ENCODE results near the gene PDP2. TPM values are rescaled to one million over a fixed set of nuclear protein-coding genes. Genes with fewer than 3 reads are reported as not detected.

The PDP2 gene
- total and polyA plus RNA-seq, 9 of the 15 experiments (the other 6 are each of a cell fraction or from before 2014, with no cell fraction given), result 2.5 to 24.3 (median 7.2) TPM

- H3K4me3 ChIP-seq, result no peak overlapping the region
- POLR2A ChIA-PET, result interaction anchor here (1.0 kb wide), 1 partner anchor 16 kb away, joined by 3 read pairs; the partner anchor contains the start of gene NAE1
- no peak overlapping the region for H2AFZ ChIP-seq (ENCODE audit: low read depth, low read length)
- BruUV-seq (replicated peaks), result no TSS peak
- no peaks in the 10 kb centered on the region for H3K9me1 ChIP-seq (ENCODE audit: control insufficient read depth, insufficient read depth, low read length)
- H3K9me3 ChIP-seq (replicated peaks; ENCODE audit: control insufficient read depth, insufficient read depth, low read depth, low read length), result no peaks in the 10 kb centered on the region
- no peaks in the 10 kb centered on the region for H3K36me3 ChIP-seq (ENCODE audit: control insufficient read depth, insufficient read depth, low read length)
- ATAC-seq, result no peak
- in situ Hi-C loops (cut with MboI), result no loop called here
- CTCF ChIA-PET (ENCODE audit: low intra/inter-chr PET ratio), result interaction anchor here (0.7 kb wide), 1 partner anchor 14 kb away, joined by 3 read pairs; no protein-coding TSS in a partner anchor
- FAIRE-seq, result no peak
- H3K79me2 ChIP-seq (ENCODE audit: control insufficient read depth, insufficient read depth, low read length), result no peaks in the 10 kb centered on the region
- no peak for DNase-seq (ENCODE audit: extremely low read depth in 1 of 4, low spot score in 3 of 4)
- no peak overlapping the region for H3K4me2 ChIP-seq (ENCODE audit: insufficient read depth, low read length)
- TF ChIP-seq RBM25 (IDR thresholded peaks at IDR 0.05; ENCODE audit: low read depth, low read length, severe bottlenecking) (peak; percentile 49), ZNF668 (CRISPR knock-in tag; IDR thresholded peaks at IDR 0.05) (no peak), KDM1A (IDR thresholded peaks at IDR 0.05) (peak in 1 of 2 experiments; percentile 9; a peak in 1 of 4 replicates)
- intact Hi-C loops (cut with micrococcal nuclease), result no loop called here
- peaks cover 12 to 22% of the 10 kb centered on the region in 2 experiments; a peak in 3 of 5 replicates for H3K4me1 ChIP-seq (replicated peaks in 1 of 2; ENCODE audit: control insufficient read depth in 2 of 2, insufficient read depth in 2 of 2, low read length in 2 of 2)
- H4K20me1 ChIP-seq (replicated peaks; ENCODE audit: control insufficient read depth, insufficient read depth, low read length), result 0 out of 2 replicates have a peak, but pooled peaks cover 4% of the 10 kb centered on the region
- 55% methylated on average over 1 of the region's 1 CpG for WGBS (ENCODE audit: insufficient coverage, low coverage, missing lambda C conversion rate)
- peaks cover 18 to 20% of the 10 kb centered on the region in 2 experiments; a peak in 4 of 5 replicates for H3K27me3 ChIP-seq (ENCODE audit: control insufficient read depth in 2 of 2, insufficient read depth in 2 of 2, low read length in 2 of 2)
- no peak overlapping the region for H3K9ac ChIP-seq (ENCODE audit: insufficient read depth in 1 of 2, low read depth in 2 of 2, low read length in 2 of 2)
- no peak overlapping the region for H3K27ac ChIP-seq (ENCODE audit: extremely low read depth, low read depth, low read length)
Measured at GRCh38 chr16:66846266-66846665, 34.0 kb upstream of the PDP2 start.

GRCh38 chr16:66846831-66847230 lies 33.5 kb upstream of the PDP2 start:
- H3K9me1 ChIP-seq (ENCODE audit: control insufficient read depth, insufficient read depth, low read length), result no peaks in the 10 kb centered on the region
- H3K27me3 ChIP-seq (ENCODE audit: control insufficient read depth in 2 of 2, insufficient read depth in 2 of 2, low read length in 2 of 2), result peaks cover 18 to 20% of the 10 kb centered on the region in 2 experiments; a peak in 4 of 5 replicates
- H3K9me3 ChIP-seq (replicated peaks; ENCODE audit: control insufficient read depth, insufficient read depth, low read depth, low read length), result no peaks in the 10 kb centered on the region
- H4K20me1 ChIP-seq (replicated peaks; ENCODE audit: control insufficient read depth, insufficient read depth, low read length), result 0 out of 2 replicates have a peak, but pooled peaks cover 4% of the 10 kb centered on the region
- no peak overlapping the region for H3K4me3 ChIP-seq
- H3K36me3 ChIP-seq (ENCODE audit: control insufficient read depth, insufficient read depth, low read length), result no peaks in the 10 kb centered on the region
- no peak overlapping the region for H3K27ac ChIP-seq (ENCODE audit: extremely low read depth, low read depth, low read length)
- BruUV-seq (replicated peaks), result no TSS peak
- H3K9ac ChIP-seq (ENCODE audit: insufficient read depth in 1 of 2, low read depth in 2 of 2, low read length in 2 of 2), result no peak overlapping the region
- 34% methylated on average over 6 of the region's 6 CpGs for WGBS (ENCODE audit: insufficient coverage, low coverage, missing lambda C conversion rate)
- intact Hi-C loops (cut with micrococcal nuclease) (no loop called here), in situ Hi-C loops (cut with MboI) (no loop called here)
- FAIRE-seq (no peak), ATAC-seq (no peak), DNase-seq (ENCODE audit: extremely low read depth in 1 of 4, low spot score in 3 of 4) (peak in 1 of 4 experiments; percentile 4)
- no peak overlapping the region for H3K4me2 ChIP-seq (ENCODE audit: insufficient read depth, low read length)
- ChIA-PET CTCF (ENCODE audit: low intra/inter-chr PET ratio) (interaction anchor here (0.7 kb wide), 1 partner anchor 14 kb away, joined by 3 read pairs; no protein-coding TSS in a partner anchor), POLR2A (interaction anchor here (0.7 to 1.0 kb wide), 3 partner anchors 9 to 17 kb away, joined by 3 read pairs; partner anchors contain the start of gene NAE1)
- no peaks in the 10 kb centered on the region for H3K79me2 ChIP-seq (ENCODE audit: control insufficient read depth, insufficient read depth, low read length)
- H2AFZ ChIP-seq (ENCODE audit: low read depth, low read length), result no peak overlapping the region
- peaks cover 12 to 22% of the 10 kb centered on the region in 2 experiments; a peak in 3 of 5 replicates for H3K4me1 ChIP-seq (replicated peaks in 1 of 2; ENCODE audit: control insufficient read depth in 2 of 2, insufficient read depth in 2 of 2, low read length in 2 of 2)
- TF ChIP-seq PKNOX1 (IDR thresholded peaks at IDR 0.05) (no peak), ZNF444 (CRISPR knock-in tag; IDR thresholded peaks at IDR 0.05) (no peak), ZBED1 (IDR thresholded peaks at IDR 0.05) (no peak), TARDBP (IDR thresholded peaks at IDR 0.05) (no peak), HMGN3 (IDR thresholded peaks at IDR 0.05; ENCODE audit: borderline replicate concordance, extremely low read depth, insufficient read length, low read depth, low read length) (no peak), BRD9 (IDR thresholded peaks at IDR 0.05; ENCODE audit: low read depth, partially characterized antibody) (no peak), NR1H2 (CRISPR knock-in tag; IDR thresholded peaks at IDR 0.05) (no peak), PYGO2 (tag; IDR thresholded peaks at IDR 0.05) (no peak), NFXL1 (CRISPR knock-in tag; IDR thresholded peaks at IDR 0.05) (no peak), UBTF (IDR thresholded peaks at IDR 0.05; ENCODE audit: borderline replicate concordance in 1 of 2, low read depth in 2 of 2, low read length in 2 of 2) (no peak)

All from K562 (cell line).